ENCODE data around the gene TMEM132C.

The TMEM132C gene

DNA sequence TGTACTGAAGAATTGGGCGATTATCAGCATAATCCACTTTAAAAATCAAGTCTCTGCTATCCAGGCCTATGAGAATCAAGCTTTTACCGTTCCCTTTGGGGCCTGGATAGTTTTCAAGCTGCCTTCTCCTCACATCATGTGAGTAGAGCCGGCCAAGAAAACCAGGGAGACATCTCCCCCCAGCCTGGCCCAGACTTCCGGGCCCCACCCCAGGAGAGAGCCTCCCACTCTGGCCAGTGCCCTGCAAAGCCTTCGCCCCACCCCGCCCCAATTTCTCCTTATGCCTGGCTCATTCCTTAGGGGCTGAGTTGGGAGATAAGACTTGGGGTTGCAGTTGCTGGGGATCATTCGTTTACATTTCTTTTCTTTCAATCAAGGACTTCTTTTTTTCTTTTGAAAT, 1.4 kb upstream of the TMEM132C start:
- Histone ChIP-seq H3K27ac (replicated peaks) (no peak overlapping the region), H3K4me3 (replicated peaks; ENCODE audit: insufficient read depth, low read length) (no peak overlapping the region), H3K27me3 (ENCODE audit: insufficient read depth, poor library complexity, severe bottlenecking) (peaks cover 24% of the 10 kb centered on the region)
- TF ChIP-seq GABPA (IDR thresholded peaks at IDR 0.05; ENCODE audit: low read depth) (no peak), SPI1 (IDR thresholded peaks at IDR 0.05; ENCODE audit: borderline replicate concordance, low read depth) (no peak), POLR2AphosphoS5 (IDR thresholded peaks at IDR 0.05; ENCODE audit: low read depth) (no peak)
- TF ChIP-seq, protein P1, sequence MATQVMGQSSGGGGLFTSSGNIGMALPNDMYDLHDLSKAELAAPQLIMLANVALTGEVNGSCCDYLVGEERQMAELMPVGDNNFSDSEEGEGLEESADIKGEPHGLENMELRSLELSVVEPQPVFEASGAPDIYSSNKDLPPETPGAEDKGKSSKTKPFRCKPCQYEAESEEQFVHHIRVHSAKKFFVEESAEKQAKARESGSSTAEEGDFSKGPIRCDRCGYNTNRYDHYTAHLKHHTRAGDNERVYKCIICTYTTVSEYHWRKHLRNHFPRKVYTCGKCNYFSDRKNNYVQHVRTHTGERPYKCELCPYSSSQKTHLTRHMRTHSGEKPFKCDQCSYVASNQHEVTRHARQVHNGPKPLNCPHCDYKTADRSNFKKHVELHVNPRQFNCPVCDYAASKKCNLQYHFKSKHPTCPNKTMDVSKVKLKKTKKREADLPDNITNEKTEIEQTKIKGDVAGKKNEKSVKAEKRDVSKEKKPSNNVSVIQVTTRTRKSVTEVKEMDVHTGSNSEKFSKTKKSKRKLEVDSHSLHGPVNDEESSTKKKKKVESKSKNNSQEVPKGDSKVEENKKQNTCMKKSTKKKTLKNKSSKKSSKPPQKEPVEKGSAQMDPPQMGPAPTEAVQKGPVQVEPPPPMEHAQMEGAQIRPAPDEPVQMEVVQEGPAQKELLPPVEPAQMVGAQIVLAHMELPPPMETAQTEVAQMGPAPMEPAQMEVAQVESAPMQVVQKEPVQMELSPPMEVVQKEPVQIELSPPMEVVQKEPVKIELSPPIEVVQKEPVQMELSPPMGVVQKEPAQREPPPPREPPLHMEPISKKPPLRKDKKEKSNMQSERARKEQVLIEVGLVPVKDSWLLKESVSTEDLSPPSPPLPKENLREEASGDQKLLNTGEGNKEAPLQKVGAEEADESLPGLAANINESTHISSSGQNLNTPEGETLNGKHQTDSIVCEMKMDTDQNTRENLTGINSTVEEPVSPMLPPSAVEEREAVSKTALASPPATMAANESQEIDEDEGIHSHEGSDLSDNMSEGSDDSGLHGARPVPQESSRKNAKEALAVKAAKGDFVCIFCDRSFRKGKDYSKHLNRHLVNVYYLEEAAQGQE (IDR thresholded peaks at IDR 0.05; ENCODE audit: insufficient replicate concordance, low read depth): no peak
- TF ChIP-seq, protein P2, sequence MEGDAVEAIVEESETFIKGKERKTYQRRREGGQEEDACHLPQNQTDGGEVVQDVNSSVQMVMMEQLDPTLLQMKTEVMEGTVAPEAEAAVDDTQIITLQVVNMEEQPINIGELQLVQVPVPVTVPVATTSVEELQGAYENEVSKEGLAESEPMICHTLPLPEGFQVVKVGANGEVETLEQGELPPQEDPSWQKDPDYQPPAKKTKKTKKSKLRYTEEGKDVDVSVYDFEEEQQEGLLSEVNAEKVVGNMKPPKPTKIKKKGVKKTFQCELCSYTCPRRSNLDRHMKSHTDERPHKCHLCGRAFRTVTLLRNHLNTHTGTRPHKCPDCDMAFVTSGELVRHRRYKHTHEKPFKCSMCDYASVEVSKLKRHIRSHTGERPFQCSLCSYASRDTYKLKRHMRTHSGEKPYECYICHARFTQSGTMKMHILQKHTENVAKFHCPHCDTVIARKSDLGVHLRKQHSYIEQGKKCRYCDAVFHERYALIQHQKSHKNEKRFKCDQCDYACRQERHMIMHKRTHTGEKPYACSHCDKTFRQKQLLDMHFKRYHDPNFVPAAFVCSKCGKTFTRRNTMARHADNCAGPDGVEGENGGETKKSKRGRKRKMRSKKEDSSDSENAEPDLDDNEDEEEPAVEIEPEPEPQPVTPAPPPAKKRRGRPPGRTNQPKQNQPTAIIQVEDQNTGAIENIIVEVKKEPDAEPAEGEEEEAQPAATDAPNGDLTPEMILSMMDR (IDR thresholded peaks at IDR 0.05; ENCODE audit: insufficient read depth, low read length): no peak
- no peak for DNase-seq (ENCODE audit: low read depth in 1 of 2, low spot score in 1 of 2)

DNA sequence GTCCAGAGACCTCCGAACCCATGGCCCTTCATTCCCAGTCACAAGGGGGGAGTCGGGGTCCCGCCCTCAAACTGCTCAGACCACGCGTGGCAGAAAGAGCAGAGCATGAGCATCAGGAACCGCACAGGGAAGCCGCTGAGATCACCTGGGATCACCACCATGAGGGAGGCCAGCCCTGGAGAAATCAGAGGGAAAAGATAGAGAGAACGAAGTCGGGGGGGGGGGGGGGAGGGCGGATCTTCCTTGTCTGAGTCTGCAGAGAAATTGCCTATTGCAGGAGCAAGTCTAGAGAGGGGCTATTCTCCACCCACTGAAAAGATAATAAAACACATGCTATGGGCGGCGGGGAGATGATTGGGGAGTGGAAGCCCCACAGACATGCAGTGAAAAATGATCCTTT, 884 bp upstream of the TMEM132C start:
- Histone ChIP-seq H3K4me3 (replicated peaks; ENCODE audit: insufficient read depth, low read length) (no peak overlapping the region), H3K27ac (replicated peaks) (no peak overlapping the region), H3K27me3 (ENCODE audit: insufficient read depth, poor library complexity, severe bottlenecking) (peaks cover 24% of the 10 kb centered on the region)
- TF ChIP-seq POLR2AphosphoS5 (IDR thresholded peaks at IDR 0.05; ENCODE audit: low read depth) (no peak), GABPA (IDR thresholded peaks at IDR 0.05; ENCODE audit: low read depth) (no peak), SPI1 (IDR thresholded peaks at IDR 0.05; ENCODE audit: borderline replicate concordance, low read depth) (no peak)
- TF ChIP-seq, protein P1 (IDR thresholded peaks at IDR 0.05; ENCODE audit: insufficient replicate concordance, low read depth): no peak
- TF ChIP-seq, protein P2 (IDR thresholded peaks at IDR 0.05; ENCODE audit: insufficient read depth, low read length): no peak
- no peak for DNase-seq (ENCODE audit: low read depth in 1 of 2, low spot score in 1 of 2)

DNA sequence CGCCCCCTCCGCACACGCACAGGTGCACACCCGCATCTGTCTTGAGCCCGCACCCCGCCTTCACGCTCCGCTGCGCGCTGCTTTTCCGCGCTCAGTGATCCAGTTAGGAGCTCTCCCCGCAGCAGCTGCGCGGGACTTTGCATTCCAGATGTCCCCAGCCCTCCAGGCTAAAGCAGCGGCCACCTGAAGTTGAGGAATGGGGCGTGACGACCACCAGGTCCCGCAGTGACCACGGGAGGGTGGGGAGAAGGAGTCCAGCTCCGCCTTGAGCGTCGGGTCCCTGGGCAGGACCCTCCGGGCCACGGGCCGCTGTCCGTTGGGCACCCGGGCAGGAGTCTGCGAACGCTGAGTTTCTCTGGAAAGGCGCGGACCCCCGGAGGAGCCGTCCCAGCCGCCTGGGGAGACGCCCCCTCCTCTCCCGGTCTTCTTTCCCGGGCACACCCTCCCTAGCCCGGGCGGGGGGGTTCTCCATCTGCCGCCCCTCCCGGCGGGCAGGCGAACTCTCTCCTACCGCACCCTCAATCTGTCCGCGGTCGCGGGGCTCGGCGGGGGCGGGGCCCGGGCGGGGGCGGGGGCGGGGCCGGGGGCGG, 334 bp upstream of the TMEM132C start:
- peaks cover 24% of the 10 kb centered on the region for H3K27me3 ChIP-seq (ENCODE audit: insufficient read depth, poor library complexity, severe bottlenecking)
- no peak for TF ChIP-seq POLR2AphosphoS5 (IDR thresholded peaks at IDR 0.05; ENCODE audit: low read depth)
- TF ChIP-seq GABPA (IDR thresholded peaks at IDR 0.05; ENCODE audit: low read depth): no peak
- TF ChIP-seq, protein P2 (IDR thresholded peaks at IDR 0.05; ENCODE audit: insufficient read depth, low read length): no peak
- no peak for TF ChIP-seq SPI1 (IDR thresholded peaks at IDR 0.05; ENCODE audit: borderline replicate concordance, low read depth)
- TF ChIP-seq, protein P1 (IDR thresholded peaks at IDR 0.05; ENCODE audit: insufficient replicate concordance, low read depth): no peak

More for the DNA sequence above, 334 bp upstream of the TMEM132C start:
- DNase-seq (ENCODE audit: low read depth in 1 of 2, low spot score in 1 of 2): no peak
- no peak overlapping the region for H3K27ac ChIP-seq (replicated peaks)
- no peak overlapping the region for H3K4me3 ChIP-seq (replicated peaks; ENCODE audit: insufficient read depth, low read length)

All from HL-60 (cell line).